Lung (tissue), 12 donors: Measurements from ENCODE around the gene KEAP1. TPM values are rescaled to one million over a fixed set of nuclear protein-coding genes. Genes with fewer than 3 reads are reported as not detected.

Source experiments
- ATAC-seq: fragments of 200-7000 bp; cut with Tn5 transposase; one replicate; pipeline ENCODE4 v1.9.1; 2020; ENCODE audit warnings: moderate number of reproducible peaks; ENCODE audit not compliant: insufficient read depth, low FRiP score
- DNase-seq, 3 donors: peaks; one replicate each; pipeline ENCODE4 v3.0.0-alpha.2; 2013 to 2017
- H3K27ac ChIP-seq, 2 donors: one replicate each; pipeline ENCODE4 v1.5.1; 2013; ENCODE audit warnings: mild to moderate bottlenecking in 2 of 2, moderate library complexity in 2 of 2, control low read depth in 1 of 2, inconsistent platforms in 1 of 2, low read depth in 1 of 2, low read length in 1 of 2
- H3K27me3 ChIP-seq, 3 donors: one replicate each; pipeline ENCODE4 v1.5.1; 2013; ENCODE audit warnings: low read length in 2 of 3; ENCODE audit not compliant: control insufficient read depth in 3 of 3, insufficient read depth in 3 of 3
- H3K36me3 ChIP-seq, 4 donors: one replicate each; pipeline ENCODE4 v1.5.1; 2013; ENCODE audit warnings: low read length in 4 of 4, mild to moderate bottlenecking in 1 of 4, moderate library complexity in 1 of 4; ENCODE audit not compliant: control insufficient read depth in 4 of 4, insufficient read depth in 4 of 4
- H3K4me1 ChIP-seq, 5 donors: one replicate each; pipeline ENCODE4 v1.5.1; 2013; ENCODE audit warnings: low read length in 5 of 5, mild to moderate bottlenecking in 2 of 5, moderate library complexity in 1 of 5; ENCODE audit not compliant: control insufficient read depth in 5 of 5, insufficient read depth in 5 of 5
- H3K4me3 ChIP-seq: one replicate; pipeline ENCODE4 v1.5.1; 2013; ENCODE audit warnings: mild to moderate bottlenecking, control low read depth, moderate library complexity
- H3K9ac ChIP-seq, 2 donors: one replicate each; pipeline ENCODE4 v1.5.1; 2013; ENCODE audit warnings: low read length in 2 of 2, control low read depth in 1 of 2; ENCODE audit not compliant: insufficient read depth in 1 of 2
- H3K9me3 ChIP-seq, 4 donors: one replicate each; pipeline ENCODE4 v1.5.1; 2013; ENCODE audit warnings: low read length in 3 of 4, mild to moderate bottlenecking in 1 of 4, moderate library complexity in 1 of 4; ENCODE audit not compliant: control insufficient read depth in 4 of 4, insufficient read depth in 3 of 4
- CTCF ChIP-seq: IDR thresholded peaks from 2 replicates; pipeline ENCODE4 v1.5.1; 2012; ENCODE audit warnings: mild to moderate bottlenecking; ENCODE audit errors: control extremely low read depth, extremely low read depth
- WGBS, 2 donors: extraction: QIAGEN DNeasy Blood & Tissue Kit; methylation state at CpG; one replicate each; pipeline ENCODE4 v1.1.7; 2013; 5-methylcytosine and 5-hydroxymethylcytosine counted together
- polyA plus RNA-seq, 2 donors: library from polyadenylated mRNA; stranded (reverse); fragments of 200-250 nt; gene quantifications; one replicate each; pipeline ENCODE4 v1.2.1, GENCODE V29; 2013
- total RNA-seq, 2 donors: library from RNA; depleted of rRNA in 1 of 2; stranded (reverse); fragments of >200 nt in 1 of 2; gene quantifications; one replicate each; pipeline ENCODE4 v1.2.1, GENCODE V29; 2014 to 2021
- donor health status: control.
- donor health status: control.
- donor health status: Bipolar disorder and iron deficiency.
- donor health status: healthy.
- donor health status: DM: yes; HTN: yes; CAD: no.

The KEAP1 gene
- total and polyA plus RNA-seq, 4 donors, result 44.8 to 73.5 (median 60.3) TPM

DNA sequence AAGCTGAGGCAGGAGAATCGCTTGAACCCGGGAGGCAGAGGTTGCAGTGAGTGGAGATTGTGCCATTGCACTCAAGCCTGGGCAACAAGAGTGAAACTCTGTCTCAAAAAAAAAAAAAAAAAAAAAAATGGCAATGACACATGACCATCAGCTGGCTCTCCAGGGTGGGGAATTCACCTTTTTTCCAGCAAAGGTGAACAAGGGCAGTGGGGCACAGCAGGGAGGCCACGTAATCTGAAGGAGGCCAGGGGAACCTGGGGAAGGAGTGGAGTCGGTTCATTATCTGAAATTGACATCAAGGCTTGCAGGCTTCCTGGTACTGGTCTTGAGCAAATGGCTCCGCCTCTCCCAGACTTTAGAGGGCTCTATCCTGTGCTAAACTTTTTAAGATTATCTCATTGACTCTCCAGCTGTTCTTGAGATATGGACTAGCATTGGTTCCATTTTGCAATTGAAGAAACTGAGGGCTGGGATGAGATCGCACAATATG is 28.1 kb downstream of the KEAP1 start:
- TF ChIP-seq CTCF, result no peak
- WGBS, 2 donors, result 52 to 56% methylated on average over 6 of the region's 6 CpGs
- peaks cover 0 to 4% (median 0%) of the 10 kb centered on the region in 5 donors for H3K4me1 ChIP-seq
- no peak overlapping the region for H3K9ac ChIP-seq
- H3K27me3 ChIP-seq, result no peaks in the 10 kb centered on the region
- no peak for DNase-seq
- no peak overlapping the region for H3K27ac ChIP-seq
- no peaks in the 10 kb centered on the region for H3K9me3 ChIP-seq
- no peak for ATAC-seq
- no peaks in the 10 kb centered on the region for H3K36me3 ChIP-seq
- H3K4me3 ChIP-seq, result no peak overlapping the region

DNA sequence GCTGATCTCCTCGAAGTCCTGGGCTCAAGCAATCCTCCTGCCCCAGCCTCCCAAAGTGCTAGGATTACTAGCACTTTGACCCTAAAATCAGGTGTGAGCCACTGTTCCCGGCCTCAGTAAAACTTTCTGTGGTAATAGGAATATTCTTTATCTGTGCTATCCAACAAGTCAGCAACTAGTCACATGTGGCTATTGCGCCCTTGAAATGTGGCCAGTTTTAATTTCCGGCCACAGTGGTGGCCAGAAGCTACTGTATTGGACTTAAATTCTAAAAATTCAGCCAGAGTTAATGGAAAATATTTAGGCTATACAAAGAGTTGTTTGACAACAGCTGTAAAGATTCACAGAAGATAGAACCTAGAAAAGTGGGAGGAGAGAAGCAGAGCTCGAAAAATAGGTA is 30.0 kb downstream of the KEAP1 start:
- no peak for TF ChIP-seq CTCF
- no peak overlapping the region for H3K4me3 ChIP-seq
- no peak overlapping the region for H3K9ac ChIP-seq
- no peaks in the 10 kb centered on the region for H3K4me1 ChIP-seq
- no peak for DNase-seq
- no peaks in the 10 kb centered on the region for H3K36me3 ChIP-seq
- no peak overlapping the region for H3K27ac ChIP-seq
- no peaks in the 10 kb centered on the region for H3K27me3 ChIP-seq
- no peak for ATAC-seq
- 77 to 89% methylated on average over 5 of the region's 5 CpGs for WGBS, 2 donors
- H3K9me3 ChIP-seq, result no peaks in the 10 kb centered on the region

GRCh38 chr19:10471909-10472308 is 31.2 kb downstream of the KEAP1 start:
- no peak for ATAC-seq

More at GRCh38 chr19:10471909-10472308, 31.2 kb downstream of the KEAP1 start:
- H3K9ac ChIP-seq, result no peak overlapping the region
- no peak overlapping the region for H3K4me3 ChIP-seq
- H3K4me1 ChIP-seq, result no peaks in the 10 kb centered on the region
- H3K27ac ChIP-seq, result no peak overlapping the region
- TF ChIP-seq CTCF, result no peak
- peak in 2 of 3 donors; percentile 32 to 52 for DNase-seq
- H3K9me3 ChIP-seq, result no peaks in the 10 kb centered on the region
- no peaks in the 10 kb centered on the region for H3K27me3 ChIP-seq
- peaks cover 0 to 9% (median 0%) of the 10 kb centered on the region in 4 donors for H3K36me3 ChIP-seq
- WGBS, 2 donors, result 54 to 58% methylated on average over 6 of the region's 6 CpGs
